IMR-90 (cell line): ENCODE measurements around the gene C2orf92. TPM values are rescaled to one million over a fixed set of nuclear protein-coding genes. Genes with fewer than 3 reads are reported as not detected.

Experiments used
- ATAC-seq: fragments of 200-7000 bp; cut with Tn5 transposase; 2 replicates; pipeline ENCODE4 v1.9.1; 2020; ENCODE audit warnings: low read depth, mild to moderate bottlenecking, moderate library complexity
- BruUV-seq: library from RNA; stranded (reverse); fragments of 400-500 nt; replicated peaks from 2 replicates; lab custom pipeline; 2021; lab: Mats Ljungman, UMichigan
- CTCF ChIA-PET: fragments of 300-600 bp; formaldehyde crosslinking; extraction: SDS; loops from one replicate; lab custom pipeline; 2021; ENCODE audit warnings: antibody characterized with exemption; lab: Yijun Ruan, JAX
- POLR2A ChIA-PET: fragments of 300-600 bp; sonication (Branson Sonifier 250); formaldehyde crosslinking; loops from one replicate; lab custom pipeline; 2022; ENCODE audit warnings: antibody characterized with exemption; ENCODE audit not compliant: unreplicated experiment; lab: Charles Lee
- DNase-seq: peaks from one replicate; pipeline ENCODE4 v3.0.0; 2013
- H2AFZ ChIP-seq: replicated peaks from 2 replicates; pipeline ENCODE3; 2013; ENCODE audit warnings: low read length, mild to moderate bottlenecking; ENCODE audit not compliant: poor library complexity
- H2AK5ac ChIP-seq: 2 replicates; pipeline ENCODE4 v1.6.1; 2013; ENCODE audit warnings: low read depth, low read length, inconsistent platforms
- H2AK9ac ChIP-seq: replicated peaks from 2 replicates; pipeline ENCODE3; 2013; ENCODE audit warnings: mild to moderate bottlenecking, low read depth, low read length, moderate library complexity; ENCODE audit not compliant: poor library complexity
- H2BK120ac ChIP-seq: 2 replicates; pipeline ENCODE4 v1.6.1; 2013; ENCODE audit warnings: low read depth, low read length, inconsistent platforms
- H2BK15ac ChIP-seq: 3 replicates; pipeline ENCODE4 v1.6.1; 2013; ENCODE audit warnings: low read depth, low read length, inconsistent platforms
- H2BK20ac ChIP-seq: 2 replicates; pipeline ENCODE4 v1.6.1; 2013; ENCODE audit warnings: low read depth, mild to moderate bottlenecking, inconsistent platforms, low read length, moderate library complexity
- H2BK5ac ChIP-seq: 2 replicates; pipeline ENCODE4 v1.6.1; 2013; ENCODE audit warnings: mild to moderate bottlenecking, low read depth, low read length, inconsistent platforms; ENCODE audit not compliant: poor library complexity, severe bottlenecking
- H3K14ac ChIP-seq: replicated peaks from 2 replicates; pipeline ENCODE4 v1.6.1; 2013; ENCODE audit warnings: low read depth, low read length, inconsistent platforms
- H3K18ac ChIP-seq: 2 replicates; pipeline ENCODE4 v1.6.1; 2013; ENCODE audit warnings: low read depth, low read length, control low read depth
- H3K23ac ChIP-seq: 2 replicates; pipeline ENCODE4 v1.6.1; 2013; ENCODE audit warnings: low read depth, low read length, inconsistent platforms
- H3K27ac ChIP-seq: 2 replicates; pipeline ENCODE4 v1.5.1; 2013; ENCODE audit warnings: mild to moderate bottlenecking, control low read depth, low read length; ENCODE audit not compliant: insufficient read depth
- H3K27me3 ChIP-seq: 2 replicates; pipeline ENCODE4 v1.6.1; 2013; ENCODE audit warnings: low read length; ENCODE audit not compliant: control insufficient read depth, insufficient read depth
- H3K36me3 ChIP-seq: 2 replicates; pipeline ENCODE4 v1.6.1; 2013; ENCODE audit warnings: low read length, mixed read lengths; ENCODE audit not compliant: control insufficient read depth, insufficient read depth
- H3K4ac ChIP-seq: 2 replicates; pipeline ENCODE4 v1.6.1; 2013; ENCODE audit warnings: low read depth, low read length, inconsistent platforms
- H3K4me1 ChIP-seq: 2 replicates; pipeline ENCODE4 v1.6.1; 2013; ENCODE audit warnings: low read length, mixed read lengths; ENCODE audit not compliant: control insufficient read depth, insufficient read depth
- H3K4me2 ChIP-seq: 2 replicates; pipeline ENCODE4 v1.6.1; 2013; ENCODE audit warnings: low read depth, mild to moderate bottlenecking, control low read depth, low read length, moderate library complexity
- H3K4me3 ChIP-seq: 2 replicates; pipeline ENCODE4 v1.5.1; 2013; ENCODE audit warnings: low read depth, mild to moderate bottlenecking, control low read depth, low read length, moderate library complexity; ENCODE audit not compliant: insufficient read depth
- H3K56ac ChIP-seq: 2 replicates; pipeline ENCODE4 v1.6.1; 2013; ENCODE audit warnings: low read length, inconsistent platforms; ENCODE audit not compliant: insufficient read depth; ENCODE audit errors: extremely low read depth
- H3K79me1 ChIP-seq, 2 experiments: 2 replicates each; pipeline ENCODE4 v1.6.1; 2013; ENCODE audit warnings: low read length in 2 of 2, inconsistent platforms in 1 of 2, low read depth in 1 of 2
- H3K9ac ChIP-seq: 2 replicates; pipeline ENCODE4 v1.6.1; 2013; ENCODE audit warnings: low read depth, low read length, control low read depth
- H3K9me1 ChIP-seq: 2 replicates; pipeline ENCODE4 v1.6.1; 2013; ENCODE audit warnings: low read length, inconsistent platforms; ENCODE audit not compliant: insufficient read depth
- H3K9me3 ChIP-seq: 2 replicates; pipeline ENCODE4 v1.6.1; 2013; ENCODE audit warnings: low read length; ENCODE audit not compliant: control insufficient read depth, insufficient read depth
- H4K20me1 ChIP-seq: 2 replicates; pipeline ENCODE4 v1.6.1; 2013; ENCODE audit warnings: low read length, inconsistent platforms; ENCODE audit not compliant: insufficient read depth
- H4K5ac ChIP-seq: 2 replicates; pipeline ENCODE4 v1.6.1; 2013; ENCODE audit warnings: mild to moderate bottlenecking, low read depth, low read length, control low read depth
- H4K8ac ChIP-seq, 2 experiments: 2 replicates each; pipeline ENCODE4 v1.6.1; 2013; ENCODE audit warnings: low read depth in 2 of 2, low read length in 2 of 2, control low read depth in 1 of 2, inconsistent platforms in 1 of 2
- H4K91ac ChIP-seq: 2 replicates; pipeline ENCODE4 v1.6.1; 2013; ENCODE audit warnings: low read depth, low read length, inconsistent platforms; ENCODE audit not compliant: insufficient read depth
- BHLHE40 ChIP-seq: fragments of 150-350 bp; IDR thresholded peaks from 2 replicates; pipeline ENCODE4 v1.6.1; 2016; ENCODE audit warnings: mild to moderate bottlenecking, low read depth, low read length
- RCOR1 ChIP-seq: IDR thresholded peaks from 2 replicates; pipeline ENCODE4 v1.6.1; 2012; ENCODE audit warnings: mild to moderate bottlenecking, low read length, improper control_type of control experiment; ENCODE audit not compliant: insufficient replicate concordance
- USF2 ChIP-seq: fragments of 150-350 bp; IDR thresholded peaks from 2 replicates; pipeline ENCODE4 v1.6.1; 2017; ENCODE audit warnings: mild to moderate bottlenecking, antibody characterized with exemption, low read length, low read depth
- WGBS, 2 experiments: methylation state at CpG; one replicate each; pipeline versions ENCODE4 v1.1.5 to v1.1.7; 2013; ENCODE audit warnings: missing lambda C conversion rate in 2 of 2; ENCODE audit not compliant: insufficient read length in 1 of 2; ENCODE audit errors: extremely low coverage in 2 of 2; 5-methylcytosine and 5-hydroxymethylcytosine counted together
- dilution Hi-C: fragments of 300-500 bp; cut with HindIII; formaldehyde crosslinking; loops from one replicate; pipeline ENCODE4 v1.14.3; 2018; ENCODE audit warnings: low sequenced_read_pairs; ENCODE audit not compliant: unreplicated experiment
- in situ Hi-C: fragments of 300-500 bp; cut with MboI; formaldehyde crosslinking; loops from 3 replicates; pipeline ENCODE4 v1.14.3; 2019; ENCODE audit warnings: low sequenced_read_pairs, inconsistent platforms, mixed read lengths
- intact Hi-C: fragments of 100-400 bp; cut with micrococcal nuclease; formaldehyde crosslinking; loops from 2 replicates; pipeline ENCODE4 v1.10.0; 2022
- polyA plus RNA-seq, 3 experiments: library from polyadenylated mRNA; depleted of rRNA; stranded (reverse); fragments of >200 nt; gene quantifications; 2 replicates each; pipeline ENCODE4 v1.2.3, GENCODE V29; 2012; ENCODE audit warnings: low replicate concordance in 1 of 3
- total RNA-seq: library from RNA; depleted of rRNA; stranded (reverse); fragments of >200 nt; gene quantifications from 2 replicates; pipeline ENCODE4 v1.2.3, GENCODE V29; 2012

The C2orf92 gene
- total and polyA plus RNA-seq, 2 of the 4 experiments (the other 2 are of a cell fraction): 0.90 to 2.5 TPM

GRCh38 chr2:97742381-97742847, 72.9 kb downstream of the C2orf92 start:
- H3K23ac ChIP-seq: no peak overlapping the region
- CTCF ChIA-PET: interaction anchor here (1.0 kb wide), 1 partner anchor 42 kb away, joined by 3 read pairs; no protein-coding TSS in a partner anchor
- dilution Hi-C loops: no loop called here
- no peak overlapping the region for H4K8ac ChIP-seq
- no CpG with 5 or more reads among the region's 4 CpGs for WGBS, 2 experiments
- H3K36me3 ChIP-seq: 0 out of 2 replicates have a peak, but pooled peaks cover 2% of the 10 kb centered on the region
- POLR2A ChIA-PET: no interaction called here
- no peak overlapping the region for H2BK120ac ChIP-seq
- H2AFZ ChIP-seq: no peak overlapping the region
- DNase-seq: no peak
- H3K4ac ChIP-seq: no peak overlapping the region
- no peak overlapping the region for H2BK5ac ChIP-seq
- intact Hi-C loops: no loop called here
- H4K5ac ChIP-seq: no peak overlapping the region
- H3K18ac ChIP-seq: no peak overlapping the region
- no peak overlapping the region for H2AK9ac ChIP-seq
- no peak overlapping the region for H3K4me3 ChIP-seq
- in situ Hi-C loops: no loop called here
- ATAC-seq: no peak
- H3K4me2 ChIP-seq: no peak overlapping the region
- no peak overlapping the region for H3K14ac ChIP-seq
- H3K9me3 ChIP-seq: no peaks in the 10 kb centered on the region
- BruUV-seq: no TSS peak
- no peaks in the 10 kb centered on the region for H4K20me1 ChIP-seq
- H2BK20ac ChIP-seq: no peak overlapping the region
- H2BK15ac ChIP-seq: no peak overlapping the region
- H3K9ac ChIP-seq: no peak overlapping the region
- H3K79me1 ChIP-seq: no peaks in the 10 kb centered on the region
- no peak overlapping the region for H2AK5ac ChIP-seq
- no peak overlapping the region for H4K91ac ChIP-seq
- H3K56ac ChIP-seq: no peak overlapping the region
- H3K27me3 ChIP-seq: no peaks in the 10 kb centered on the region
- H3K9me1 ChIP-seq: peaks cover 2% of the 10 kb centered on the region; the same call in 1 of the 2 replicates
- peaks cover 4% of the 10 kb centered on the region; the same call in 1 of the 2 replicates for H3K4me1 ChIP-seq
- no peak for TF ChIP-seq BHLHE40
- TF ChIP-seq RCOR1: no peak
- TF ChIP-seq USF2: no peak
- H3K27ac ChIP-seq: no peak overlapping the region
